Stimulated activated CD8-positive, alpha-beta memory T cell treated with anti-CD3 and anti-CD28 coated beads, Interleukin-4, amount 100 ng/mL, for 24 hours (primary cell): ENCODE results near the gene PDZRN3.
"Not testable (repeated sequence)": the region's sequence is repeated elsewhere in the genome, so short reads cannot be mapped to it uniquely, and the experiment has no call there.

ENCODE experiments used
- DNase-seq: peaks from one replicate; pipeline ENCODE4 v3.0.0-alpha.2; 2020; ENCODE audit warnings: low read depth

Gene PDZRN3

DNA sequence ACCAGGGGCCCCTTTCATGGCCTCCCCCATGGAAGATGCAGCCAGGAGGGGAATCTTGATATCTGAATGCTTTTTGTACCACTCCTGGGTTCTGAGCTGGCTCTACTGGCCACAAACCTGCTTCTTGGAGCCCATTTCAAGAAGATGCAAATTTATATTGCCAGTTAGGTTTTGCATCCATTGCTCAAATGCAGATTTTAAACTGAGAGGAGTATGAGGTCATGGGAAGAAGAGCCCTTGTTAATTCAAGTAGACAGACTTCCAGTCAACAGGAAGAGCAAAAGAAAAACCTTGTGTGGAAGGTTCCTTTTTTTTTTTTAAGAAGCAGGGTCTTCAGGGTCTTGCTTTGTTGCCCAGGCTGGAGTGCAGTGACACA, 133.5 kb downstream of the PDZRN3 start:
- no peak for DNase-seq

DNA sequence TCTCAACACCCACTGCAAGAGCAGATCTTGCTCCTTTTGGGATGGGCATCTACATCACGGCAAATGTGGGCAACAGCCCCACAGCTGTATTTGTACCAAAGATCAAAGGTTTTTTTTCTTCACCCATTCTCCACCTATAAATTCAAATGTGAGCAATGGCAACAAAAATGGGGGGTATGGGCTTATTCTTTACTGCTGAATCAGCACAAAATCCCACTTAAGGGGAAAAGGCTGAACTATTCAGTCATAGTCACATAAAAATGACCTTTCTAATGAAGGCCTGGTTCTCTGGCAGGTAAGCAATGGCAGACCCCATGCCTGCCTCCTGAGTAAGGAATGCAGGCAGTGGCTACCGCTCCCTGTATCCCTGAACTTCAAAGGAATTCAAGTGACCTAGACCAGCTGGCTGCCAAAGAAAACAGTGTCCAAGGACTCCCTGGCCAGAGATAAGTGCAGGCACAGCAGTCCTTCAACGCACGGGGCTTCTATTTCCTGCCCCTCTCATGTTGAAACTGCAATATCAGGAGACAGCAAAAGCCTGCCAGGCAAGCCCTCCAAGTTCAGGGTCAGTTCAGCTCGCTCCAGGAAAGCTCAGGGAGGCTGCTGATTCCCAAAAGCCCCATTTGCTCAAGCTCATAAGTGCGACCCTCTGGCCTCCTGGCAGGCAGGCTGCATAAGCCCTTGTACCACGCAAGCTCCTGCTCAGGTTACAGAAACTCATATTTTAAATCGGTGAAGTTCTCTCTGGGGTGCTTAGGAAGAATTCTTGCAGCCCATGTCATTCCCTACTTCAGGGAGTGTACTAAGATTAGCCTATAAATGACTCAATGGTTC, 134.1 kb downstream of the PDZRN3 start:
- DNase-seq: no peak

DNA sequence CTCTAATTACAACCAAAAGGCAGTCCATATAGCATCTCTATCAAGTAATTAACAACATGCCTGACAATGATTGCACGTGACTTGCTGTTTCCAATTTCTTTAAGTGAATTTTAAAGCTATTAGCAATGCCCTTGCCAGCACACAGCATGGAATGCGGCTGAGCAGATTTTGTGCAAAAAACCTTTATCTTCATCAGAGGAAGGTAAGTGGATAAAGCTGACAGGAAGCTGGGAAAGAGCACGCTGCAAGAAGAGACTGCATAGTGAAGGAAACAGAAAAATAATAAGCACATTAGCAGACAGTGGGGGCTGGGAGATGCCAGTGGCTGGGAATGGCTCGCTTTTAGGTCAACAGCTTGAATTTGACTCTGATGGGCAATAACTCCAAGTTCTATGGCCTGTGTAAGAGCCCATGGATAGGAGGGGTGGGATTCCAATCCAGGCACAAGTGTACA, 138.8 kb downstream of the PDZRN3 start:
- no peak for DNase-seq

DNA sequence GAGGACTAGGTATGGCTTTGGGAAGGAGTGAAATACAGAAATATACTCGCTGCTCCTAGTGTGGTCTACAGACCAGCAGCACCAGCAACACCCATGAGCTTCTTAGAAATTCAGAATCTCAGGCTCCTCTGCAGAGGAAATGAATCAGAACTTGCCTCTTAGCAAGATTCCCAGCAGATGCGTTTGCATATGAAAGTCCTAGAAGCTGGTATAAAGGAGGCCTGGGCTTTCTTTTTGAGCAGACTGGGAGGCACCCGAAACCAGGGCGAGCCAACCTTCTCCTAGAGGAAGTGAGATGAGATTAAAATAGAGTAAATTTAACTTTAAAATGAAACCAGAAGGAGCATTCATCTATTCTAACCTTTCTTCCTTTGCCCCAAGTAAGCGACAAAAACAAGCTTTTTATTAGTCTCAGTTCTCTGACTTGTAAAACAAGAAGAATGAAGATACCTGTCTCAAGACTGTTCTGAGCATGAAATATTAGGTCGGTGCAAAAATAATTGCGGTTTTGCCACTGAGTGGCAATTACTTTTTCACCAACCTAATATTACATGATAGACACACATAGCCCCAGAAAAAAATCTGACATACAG, 140.0 kb downstream of the PDZRN3 start:
- DNase-seq: no peak

DNA sequence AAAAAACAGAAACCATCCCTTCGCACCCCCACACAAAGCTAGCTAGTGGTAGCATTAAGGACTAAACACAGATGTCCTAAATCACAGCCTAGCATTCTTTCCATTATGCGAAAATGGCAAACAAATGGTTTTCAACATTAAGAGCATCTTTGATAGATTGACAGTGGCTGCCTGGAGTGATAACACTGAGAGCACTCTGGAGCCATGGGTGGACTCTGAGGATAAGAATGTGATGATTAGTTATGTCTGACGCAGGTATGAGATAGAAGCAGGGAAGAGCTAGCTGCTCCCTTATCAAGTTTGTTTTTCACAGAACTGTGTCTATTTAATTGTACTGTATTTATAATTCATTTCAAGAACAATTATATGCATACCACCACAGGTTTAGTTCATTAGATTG, 142.9 kb downstream of the PDZRN3 start:
- DNase-seq: no peak

DNA sequence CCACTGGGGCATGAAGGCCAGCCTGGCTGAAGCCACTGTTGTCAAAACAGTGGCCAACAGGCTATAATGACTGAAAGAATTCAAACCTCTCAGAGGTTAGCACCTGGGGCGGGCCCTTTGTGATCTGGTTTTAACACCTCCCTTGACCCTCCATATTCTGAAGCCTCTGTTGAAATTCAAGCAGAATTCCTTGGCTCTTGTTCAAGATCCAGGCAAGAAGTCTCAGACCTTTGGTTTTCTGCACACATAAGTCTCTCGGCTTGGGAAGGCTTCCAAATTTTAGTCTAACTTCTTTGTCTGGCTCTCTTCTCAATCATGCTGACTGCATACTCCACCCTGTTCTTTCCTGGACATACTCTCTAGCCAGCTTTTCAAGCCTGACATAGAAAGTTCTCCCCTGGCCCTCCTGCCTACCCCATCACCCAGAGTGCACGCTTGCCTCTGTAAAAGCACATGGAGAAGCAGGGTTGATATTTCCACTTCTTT, 144.5 kb downstream of the PDZRN3 start:
- no peak for DNase-seq

DNA sequence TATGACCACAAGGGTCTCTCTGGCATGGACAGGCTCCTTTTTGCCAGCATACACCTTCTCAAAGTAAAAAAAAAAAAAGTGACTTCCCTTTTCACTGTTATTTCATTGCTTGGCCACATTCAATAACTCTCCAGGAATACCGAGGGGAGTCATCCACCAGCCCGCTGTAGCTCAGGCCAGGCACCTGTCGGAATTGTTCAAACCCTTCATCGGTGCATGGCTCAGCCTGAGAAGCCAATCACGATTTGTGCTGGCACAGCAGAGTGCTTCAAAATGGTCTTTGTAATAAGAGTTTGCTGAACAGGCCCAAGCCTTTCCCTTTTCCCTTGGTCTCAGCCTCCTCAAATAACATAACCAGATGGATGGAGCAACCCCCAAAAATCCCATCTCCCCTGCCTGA, 145.4 kb downstream of the PDZRN3 start:
- no peak for DNase-seq

DNA sequence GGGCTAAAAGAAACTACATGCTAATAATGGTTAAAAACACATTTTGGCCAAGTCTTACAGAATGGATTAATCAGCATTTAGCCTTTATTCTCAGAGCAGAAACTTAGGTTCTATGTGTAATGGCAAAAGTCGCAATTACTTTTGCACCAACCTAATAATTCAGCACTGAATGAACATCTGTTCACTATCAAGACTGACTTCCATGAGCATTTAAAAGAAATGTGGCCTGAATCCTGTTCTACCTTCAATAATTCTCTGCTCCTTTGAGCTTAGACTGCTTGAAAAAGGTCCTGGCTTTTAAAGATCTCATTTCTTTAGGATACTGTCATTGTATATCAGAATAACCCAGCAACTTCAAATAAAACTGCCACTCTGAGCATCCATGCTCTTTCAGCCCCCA, 145.9 kb downstream of the PDZRN3 start:
- DNase-seq: no peak

DNA sequence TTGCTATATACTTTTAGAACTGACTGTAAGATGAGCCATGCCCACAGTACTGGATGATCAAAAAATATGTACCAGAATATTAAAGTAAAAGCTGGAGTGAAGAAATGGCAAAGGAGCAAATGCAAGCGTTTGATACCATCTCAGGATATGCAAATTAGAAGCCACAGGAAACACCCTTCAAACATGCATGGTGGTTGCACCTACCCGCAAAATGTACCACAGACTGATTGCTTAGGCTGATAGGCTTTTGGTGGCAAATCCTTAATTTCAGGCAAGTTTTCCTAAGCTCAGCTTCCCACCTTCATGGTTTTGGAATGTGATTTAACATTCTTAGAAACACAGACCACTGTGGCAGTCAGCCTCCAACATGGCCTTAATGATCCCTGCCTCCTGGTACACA, 149.0 kb downstream of the PDZRN3 start:
- no peak for DNase-seq

DNA sequence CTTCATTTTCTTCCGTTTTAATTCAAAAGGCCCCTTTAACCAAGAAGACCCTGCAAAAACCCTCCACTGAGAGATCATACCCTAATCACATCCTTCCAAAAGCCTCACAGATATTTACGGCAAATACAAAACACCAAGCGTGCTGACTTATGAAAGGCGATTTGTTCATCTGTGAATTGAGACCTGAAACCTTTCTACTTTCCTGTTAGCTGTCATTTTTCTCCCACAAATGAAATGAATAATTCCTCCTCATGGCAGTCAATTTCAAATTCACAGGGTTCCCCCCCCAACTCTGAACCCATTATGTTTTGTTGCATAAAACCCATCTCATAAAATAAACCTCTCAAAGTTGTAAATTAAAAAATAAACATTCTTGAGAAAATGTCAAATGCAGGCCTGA, 149.6 kb downstream of the PDZRN3 start:
- no peak for DNase-seq

DNA sequence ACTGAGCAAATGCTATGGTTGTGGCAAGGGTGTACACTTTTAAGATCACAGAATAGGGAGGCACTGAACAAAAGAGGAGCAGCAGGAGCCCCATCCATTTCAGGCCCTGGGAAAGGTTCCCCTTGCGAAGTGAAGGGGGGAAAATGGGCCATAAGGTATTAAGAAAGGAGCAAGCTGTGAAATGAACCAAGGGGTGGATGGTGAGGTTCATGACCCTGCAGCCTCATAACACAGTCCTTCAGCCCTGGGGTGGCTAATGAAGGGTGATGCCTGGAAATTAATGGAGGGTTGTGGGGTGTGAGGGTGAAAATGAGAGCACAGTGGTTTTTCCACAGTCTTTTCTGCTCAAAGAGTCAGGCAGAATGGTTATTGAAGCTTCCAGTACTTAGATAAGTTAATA, 150.1 kb downstream of the PDZRN3 start:
- no peak for DNase-seq

DNA sequence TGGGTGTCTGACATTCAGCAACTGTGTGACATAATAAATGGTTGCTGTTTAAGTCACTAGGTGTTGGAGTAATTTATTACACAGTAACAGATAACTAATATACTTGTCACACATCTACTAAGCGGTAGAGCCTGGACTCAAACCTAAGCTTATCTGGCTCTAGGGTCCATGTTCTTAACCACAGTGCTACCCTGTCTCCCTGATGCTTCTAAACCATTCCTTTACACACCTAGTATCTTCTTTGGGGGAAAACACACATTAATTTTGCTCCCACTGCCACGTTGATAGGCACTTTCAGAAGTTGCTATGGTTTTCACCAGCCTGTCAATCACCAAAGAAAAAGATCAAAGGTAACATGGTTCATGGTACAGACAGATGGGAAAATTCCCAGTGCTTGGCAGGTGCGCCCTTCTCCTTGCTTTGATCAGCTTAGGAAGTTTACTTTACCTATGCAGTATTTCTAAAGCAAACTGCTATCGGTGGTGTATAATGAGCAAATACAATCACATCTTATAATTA, 150.8 kb downstream of the PDZRN3 start:
- DNase-seq: no peak

DNA sequence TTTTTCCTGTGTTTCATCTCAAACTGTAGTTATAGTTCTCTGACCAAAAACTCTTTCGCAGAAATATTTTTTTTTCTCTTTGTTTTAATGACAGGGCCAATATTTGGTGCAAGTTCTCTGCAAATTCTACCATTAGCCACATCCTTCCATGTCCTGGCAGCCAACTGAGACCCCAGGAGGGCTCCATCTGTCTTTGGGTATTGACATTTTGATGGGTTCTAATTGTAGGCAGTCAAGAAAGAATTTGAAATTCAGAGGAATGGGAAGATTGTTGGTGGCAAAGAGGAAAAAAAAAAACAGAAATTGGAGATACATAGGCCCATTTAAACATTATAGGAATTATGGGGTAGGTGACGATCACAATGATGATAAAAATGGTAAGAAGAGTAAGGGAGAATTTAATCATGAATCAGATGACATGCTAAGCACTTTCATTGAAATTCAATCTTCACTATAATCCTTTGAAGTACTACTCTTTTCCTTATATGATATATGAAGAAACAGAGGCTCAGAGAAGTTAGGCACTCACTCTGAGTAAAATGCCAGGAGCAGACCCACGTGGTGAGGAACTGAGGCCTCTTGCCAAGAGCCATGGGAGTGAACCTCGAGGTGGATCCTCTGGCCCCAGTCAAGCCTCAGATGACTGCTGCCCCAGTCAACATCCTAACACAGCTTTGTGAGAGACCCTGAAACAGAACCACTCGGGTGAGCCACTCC, 151.4 kb downstream of the PDZRN3 start:
- DNase-seq: no peak

DNA sequence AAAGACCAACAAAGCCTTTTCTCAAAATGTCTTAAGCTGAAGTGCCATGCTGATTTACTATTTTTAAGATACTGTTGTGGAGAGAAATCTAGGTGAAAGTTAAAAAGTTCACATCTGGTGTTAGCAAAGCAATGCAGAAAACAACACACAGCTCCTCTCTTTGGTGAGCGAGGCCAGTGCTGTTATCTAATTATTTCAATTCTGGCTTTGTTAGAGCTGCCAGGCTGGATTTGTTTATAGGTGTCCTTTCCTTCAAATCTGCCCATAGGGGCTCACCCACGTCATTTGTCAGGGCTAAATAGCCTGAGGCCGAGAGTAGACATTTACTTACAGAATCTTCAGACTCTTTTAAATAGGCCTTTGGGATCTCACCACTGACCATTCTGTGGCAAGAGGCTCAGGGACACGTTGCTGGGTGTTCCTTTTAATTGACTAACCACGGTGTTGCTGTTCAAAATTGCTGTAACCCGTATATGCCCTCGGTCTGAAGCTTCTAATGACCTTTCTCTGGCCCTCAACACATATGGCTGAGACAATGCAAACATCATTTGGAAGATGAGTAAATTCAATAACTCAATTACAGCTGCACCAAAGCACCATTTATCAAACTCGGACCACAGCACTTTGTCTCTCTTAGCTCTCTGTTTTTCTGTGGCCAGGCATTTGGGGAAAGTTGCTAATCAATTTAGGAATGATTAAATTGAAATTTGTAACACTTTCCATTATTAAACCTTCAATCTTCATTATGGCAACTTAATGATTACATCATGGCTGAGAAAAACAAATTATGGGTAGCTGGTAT, 152.6 kb downstream of the PDZRN3 start:
- no peak for DNase-seq

DNA sequence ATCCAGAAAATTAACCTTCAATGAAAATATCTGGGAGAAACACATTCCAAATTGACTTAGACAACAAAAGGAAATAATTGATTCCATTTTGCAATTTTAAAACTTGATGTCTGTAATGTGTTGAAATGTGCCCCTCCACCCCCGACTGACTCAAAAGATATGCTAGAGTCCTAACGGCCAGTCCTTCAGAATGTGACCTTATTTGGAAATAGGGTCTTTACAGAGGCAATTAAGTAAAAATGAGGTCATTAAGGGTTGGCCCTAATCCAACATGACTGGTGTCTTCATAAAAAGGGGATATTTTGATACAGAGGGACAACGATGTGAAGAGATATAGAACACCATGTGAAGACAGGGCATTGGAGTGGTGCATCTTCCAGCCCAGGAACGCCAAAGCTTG, 153.9 kb downstream of the PDZRN3 start:
- no peak for DNase-seq

DNA sequence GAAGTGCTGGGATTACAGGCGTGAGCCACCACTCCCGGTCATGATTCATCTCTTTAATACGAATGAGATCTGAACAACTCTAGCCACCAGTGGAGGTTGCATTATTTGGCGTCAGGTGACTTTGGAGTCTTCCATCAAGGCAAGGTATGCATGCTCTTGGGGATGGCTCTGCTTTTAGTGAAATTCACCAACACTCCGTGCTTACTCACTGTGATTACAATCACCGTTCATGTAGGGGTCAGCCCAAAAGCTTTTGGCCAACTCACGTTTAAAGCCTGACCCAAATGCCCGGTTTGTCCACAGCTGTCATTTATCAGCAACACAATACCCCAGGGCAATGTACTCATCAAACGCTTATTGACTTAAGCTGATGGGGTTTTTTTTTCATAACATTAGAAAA, 155.4 kb downstream of the PDZRN3 start:
- DNase-seq: no peak

DNA sequence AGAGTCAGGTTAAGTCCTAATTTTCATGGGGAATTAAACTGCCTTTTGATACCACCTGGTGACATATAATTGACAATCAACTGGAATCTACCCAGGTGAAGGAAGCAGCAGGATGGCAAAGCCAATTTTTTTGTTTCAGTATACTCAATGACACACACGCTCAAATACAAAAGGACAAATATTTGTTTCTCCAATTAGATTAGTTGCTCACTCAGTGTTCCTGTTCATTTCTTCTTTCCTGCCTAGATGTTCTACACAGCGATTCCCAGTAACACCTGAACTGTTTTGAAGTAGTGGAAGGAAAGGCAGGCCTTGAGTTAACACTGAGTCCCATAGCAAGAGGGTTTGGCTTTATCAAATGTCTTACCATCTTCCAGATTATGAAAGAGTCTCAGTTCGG, 157.5 kb downstream of the PDZRN3 start:
- no peak for DNase-seq

DNA sequence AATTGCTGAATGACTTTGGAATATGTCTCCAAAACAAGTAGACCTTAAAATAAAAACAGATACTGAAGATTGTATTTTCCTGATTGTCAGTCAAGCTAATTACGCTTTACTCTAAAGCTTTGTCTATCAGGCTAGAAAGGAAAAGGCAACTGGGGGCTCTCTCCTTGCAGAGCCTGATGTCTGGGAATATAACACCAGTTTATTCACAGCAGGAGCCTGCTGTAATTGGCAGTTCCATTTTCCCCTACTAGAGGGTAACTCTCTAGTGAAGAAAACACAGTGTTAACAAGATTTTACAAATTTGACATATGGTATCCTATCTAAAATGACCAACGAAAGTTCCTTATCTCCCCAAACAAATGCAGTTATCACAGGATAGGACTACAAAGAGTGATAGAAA, 158.8 kb downstream of the PDZRN3 start:
- no peak for DNase-seq

DNA sequence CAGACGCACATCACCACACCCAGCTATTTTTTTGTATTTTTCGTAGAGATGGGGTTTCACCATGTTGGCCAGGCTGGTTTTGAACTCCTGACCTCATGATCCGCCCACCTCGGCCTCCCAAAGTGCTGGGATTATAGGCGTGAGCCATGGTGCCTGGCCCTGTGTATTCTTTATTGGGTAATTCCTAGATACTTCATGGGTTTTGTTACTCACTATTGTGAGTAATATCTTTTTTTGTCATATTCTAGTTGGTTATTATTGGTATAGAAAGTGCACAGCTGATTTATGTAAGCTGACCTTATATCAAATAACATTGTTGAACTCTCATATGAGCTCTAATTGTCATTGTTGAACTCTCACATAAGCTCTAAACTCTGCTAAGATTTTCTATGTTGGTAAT, 160.6 kb downstream of the PDZRN3 start:
- not testable (repeated sequence) for DNase-seq

DNA sequence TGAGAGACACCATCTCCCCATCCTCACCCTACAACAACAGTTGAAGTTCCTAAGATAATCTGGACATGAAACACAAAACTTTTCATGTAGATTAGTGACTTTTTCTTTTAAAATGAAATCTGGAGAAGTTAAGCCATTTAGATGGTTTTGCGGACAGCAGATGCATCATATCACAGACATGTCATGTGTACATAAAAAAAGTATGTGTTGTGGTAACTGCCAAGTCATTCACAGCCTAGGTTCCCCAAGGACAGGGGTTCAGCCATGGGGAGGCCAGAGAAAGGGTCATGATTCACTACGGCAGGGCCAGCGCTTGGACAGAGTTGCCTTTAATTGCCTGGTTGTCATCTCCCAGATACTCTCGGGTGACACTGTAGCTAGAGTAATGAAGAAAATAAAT, 163.2 kb downstream of the PDZRN3 start:
- DNase-seq: no peak

DNA sequence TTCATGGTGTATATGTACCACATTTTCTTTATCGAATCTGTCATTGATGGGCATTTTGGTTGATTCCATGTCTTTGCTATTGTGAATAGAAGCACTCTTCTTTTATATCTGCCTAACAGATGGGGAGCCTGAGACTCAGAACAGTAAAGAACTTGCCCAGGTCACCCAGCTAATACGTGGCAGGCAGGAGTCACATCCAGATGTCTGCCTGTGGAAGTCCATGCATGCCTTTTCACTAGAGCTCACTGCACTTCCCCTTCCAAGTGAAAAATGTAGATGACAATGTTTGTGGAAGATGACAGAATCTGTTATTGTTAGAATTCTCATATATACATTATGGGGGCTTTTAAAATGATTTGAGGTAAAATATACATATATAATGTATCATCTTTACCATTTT, 165.0 kb downstream of the PDZRN3 start:
- no peak for DNase-seq

DNA sequence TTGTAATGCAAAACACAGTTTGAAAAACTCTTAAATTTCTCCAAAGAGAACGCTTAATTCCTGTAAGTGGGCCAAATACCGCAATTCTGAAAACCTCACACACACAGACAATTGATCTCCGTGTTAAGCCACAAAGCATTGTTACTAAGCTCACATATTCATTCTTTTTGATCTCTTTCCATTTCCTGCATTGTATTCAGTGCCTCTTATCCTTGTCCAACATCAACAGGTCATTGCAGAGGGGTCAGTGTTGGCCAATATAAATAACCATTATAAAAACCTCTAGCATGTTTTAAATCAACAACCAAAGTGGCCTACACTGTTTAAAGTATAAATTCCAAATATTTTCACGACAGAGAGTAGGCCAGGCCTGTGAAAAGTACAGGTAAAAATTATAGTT, 171.1 kb downstream of the PDZRN3 start:
- no peak for DNase-seq
